ENCODE data around the gene LRFN2. TPM values are rescaled to one million over a fixed set of nuclear protein-coding genes. Genes with fewer than 3 reads are reported as not detected.

Gene LRFN2
- total RNA-seq, 1 donor from 2014 or later, result 0.32 TPM

- ATAC-seq, result no peak
These were observed 44.9 kb downstream of the LRFN2 start for GRCh38 chr6:40542175-40542764.

GRCh38 chr6:40541556-40542174 lies 45.5 kb downstream of the LRFN2 start:
- no peak for ATAC-seq

- ATAC-seq, result no peak
These were observed 46.4 kb downstream of the LRFN2 start for GRCh38 chr6:40540790-40541189.

- no peak for ATAC-seq
These were observed 47.3 kb downstream of the LRFN2 start for GRCh38 chr6:40539853-40540252.

GRCh38 chr6:40538556-40538955 lies 48.6 kb downstream of the LRFN2 start:
- no peak for ATAC-seq

GRCh38 chr6:40537446-40537845 lies 49.7 kb downstream of the LRFN2 start:
- no peak for ATAC-seq

GRCh38 chr6:40536442-40536841 lies 50.7 kb downstream of the LRFN2 start:
- peak; percentile 26 for ATAC-seq

- ATAC-seq, result no peak
These were observed 51.3 kb downstream of the LRFN2 start for GRCh38 chr6:40535819-40536380.

GRCh38 chr6:40535110-40535818 lies 51.9 kb downstream of the LRFN2 start:
- no peak for ATAC-seq

GRCh38 chr6:40532349-40533000 lies 54.7 kb downstream of the LRFN2 start:
- no peak for ATAC-seq

GRCh38 chr6:40529919-40530318 lies 57.2 kb downstream of the LRFN2 start:
- no peak for ATAC-seq

GRCh38 chr6:40529040-40529439 lies 58.1 kb downstream of the LRFN2 start:
- no peak for ATAC-seq

- no peak for ATAC-seq
These were observed 59.1 kb downstream of the LRFN2 start for GRCh38 chr6:40528051-40528450.

GRCh38 chr6:40526036-40526435 lies 61.1 kb downstream of the LRFN2 start:
- ATAC-seq, result no peak

GRCh38 chr6:40524797-40525585 lies 62.2 kb downstream of the LRFN2 start:
- ATAC-seq, result no peak

GRCh38 chr6:40523505-40524172 lies 63.5 kb downstream of the LRFN2 start:
- peak; percentile 84 for ATAC-seq

GRCh38 chr6:40521496-40521895 lies 65.7 kb downstream of the LRFN2 start:
- no peak for ATAC-seq

GRCh38 chr6:40520678-40521077 lies 66.5 kb downstream of the LRFN2 start:
- ATAC-seq, result no peak

- ATAC-seq, result no peak
These were observed 67.1 kb downstream of the LRFN2 start for GRCh38 chr6:40520084-40520483.

GRCh38 chr6:40517654-40518053 lies 69.5 kb downstream of the LRFN2 start:
- no peak for ATAC-seq

GRCh38 chr6:40516429-40516828 lies 70.7 kb downstream of the LRFN2 start:
- ATAC-seq, result no peak

GRCh38 chr6:40512340-40512739 lies 74.8 kb downstream of the LRFN2 start:
- no peak for ATAC-seq
